Hippocampal formation (tissue), 2 donors: ENCODE measurements around the gene CNTN1.

Experiments used
- DNase-seq, 2 donors: peaks; one replicate each; lab custom pipeline; 2025; lab: John Stamatoyannopoulos, UW

CNTN1 gene

DNA sequence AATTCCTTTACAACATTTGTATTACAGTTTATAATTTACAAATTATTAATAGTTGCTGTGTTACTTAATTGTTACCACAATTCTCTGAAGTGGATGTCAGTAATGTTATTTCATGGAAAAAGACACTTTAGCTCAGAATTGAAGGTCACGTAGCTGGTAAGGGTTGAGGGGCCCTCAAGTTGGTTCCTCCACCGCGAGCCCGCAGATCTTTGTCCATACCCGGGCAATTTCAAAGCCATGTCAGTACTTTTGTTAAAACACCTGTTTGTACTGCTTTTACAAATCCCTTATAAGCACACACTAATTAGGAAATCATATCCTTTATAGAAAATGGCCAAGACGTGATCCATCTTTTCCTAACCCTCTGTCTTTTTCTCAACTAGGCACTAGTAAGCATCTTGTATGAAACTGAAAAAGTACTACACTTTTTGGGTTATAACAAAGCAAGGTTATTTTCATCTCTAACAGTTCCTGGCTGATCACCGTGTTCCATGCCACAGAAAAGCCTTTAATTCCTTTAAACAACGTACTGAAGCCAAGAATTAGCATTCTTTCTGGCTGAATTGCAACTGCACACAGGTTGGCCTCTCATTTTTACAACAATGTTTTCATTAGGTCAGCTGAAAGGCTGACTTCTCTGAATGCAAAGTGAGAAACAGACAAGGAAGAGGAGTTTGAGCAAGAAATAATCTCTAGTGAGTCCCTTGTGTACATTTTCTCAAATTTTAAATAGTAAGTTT is 76.1 kb downstream of the CNTN1 start:
- peak in 1 of 2 donors; percentile 43 for DNase-seq

GRCh38 chr12:40769846-40770245 is 77.6 kb downstream of the CNTN1 start:
- DNase-seq, result no peak

- DNase-seq, result no peak
Measured at GRCh38 chr12:40770781-40771180, 78.5 kb downstream of the CNTN1 start.

DNA sequence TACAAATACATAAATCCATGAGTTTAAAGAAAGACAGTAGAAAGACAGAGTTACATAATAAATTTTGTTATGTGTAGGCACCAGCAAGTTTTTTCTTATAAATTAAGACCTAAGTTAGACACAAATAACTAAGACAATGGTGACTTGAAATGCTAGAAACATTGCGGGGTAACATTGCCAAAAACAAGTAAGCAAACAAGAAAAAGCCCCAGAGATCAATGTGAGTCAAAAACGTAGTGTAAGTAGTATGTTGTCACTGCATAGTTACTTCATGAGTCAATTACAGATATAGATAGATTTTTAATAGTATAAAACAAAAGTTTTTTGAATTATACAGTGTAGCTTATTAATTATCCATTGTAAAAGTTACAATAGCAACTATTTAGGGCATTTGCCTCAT is 83.4 kb downstream of the CNTN1 start:
- DNase-seq, result no peak

GRCh38 chr12:40784102-40784501 is 91.9 kb downstream of the CNTN1 start:
- no peak for DNase-seq

DNA sequence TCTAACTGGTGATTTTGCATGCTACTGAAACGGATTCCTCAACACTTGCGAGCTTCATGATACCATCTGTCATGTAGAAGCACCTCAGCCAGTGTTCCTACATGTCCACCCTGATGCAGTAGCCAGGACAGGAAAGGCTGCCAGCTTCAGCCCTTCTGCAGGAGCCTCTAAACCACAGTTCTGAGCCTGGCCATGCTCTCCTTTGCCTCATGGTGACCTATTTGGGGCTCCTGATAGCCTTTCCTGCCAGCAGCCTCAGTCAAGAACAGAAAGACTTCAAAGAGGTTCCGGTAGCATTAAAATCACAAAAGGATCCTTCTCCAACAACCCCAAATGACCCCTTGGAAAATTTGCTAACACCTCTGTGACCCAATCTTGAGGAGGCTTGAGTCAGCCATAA is 96.0 kb downstream of the CNTN1 start:
- DNase-seq, result no peak

- DNase-seq, result no peak
Measured at GRCh38 chr12:40792792-40793386, 100.7 kb downstream of the CNTN1 start.

DNA sequence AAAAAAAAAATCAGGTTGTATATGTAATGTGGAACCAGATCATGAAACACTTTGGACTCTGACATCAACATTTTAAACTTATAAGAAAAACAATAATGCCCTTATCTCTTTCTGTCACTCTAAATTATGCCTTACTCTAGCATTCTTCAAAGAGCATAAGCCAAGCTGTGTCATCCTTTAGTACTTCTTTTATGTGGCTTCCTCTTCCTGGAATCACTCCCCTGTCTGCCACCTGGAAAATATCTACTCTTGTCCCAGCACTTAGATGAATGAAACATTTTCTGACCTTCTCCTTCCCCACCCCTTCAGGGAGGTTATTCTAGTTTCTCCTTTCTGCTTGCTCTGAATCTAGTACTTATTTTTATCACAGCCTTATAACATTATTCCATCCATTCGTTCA is 101.2 kb downstream of the CNTN1 start:
- DNase-seq, result no peak

- DNase-seq, result peak in 1 of 2 donors; percentile 57
Measured at GRCh38 chr12:40794087-40794486, 101.8 kb downstream of the CNTN1 start.

- DNase-seq, result no peak
Measured at GRCh38 chr12:40801082-40801481, 108.8 kb downstream of the CNTN1 start.

GRCh38 chr12:40801861-40802260 is 109.6 kb downstream of the CNTN1 start:
- no peak for DNase-seq

DNA sequence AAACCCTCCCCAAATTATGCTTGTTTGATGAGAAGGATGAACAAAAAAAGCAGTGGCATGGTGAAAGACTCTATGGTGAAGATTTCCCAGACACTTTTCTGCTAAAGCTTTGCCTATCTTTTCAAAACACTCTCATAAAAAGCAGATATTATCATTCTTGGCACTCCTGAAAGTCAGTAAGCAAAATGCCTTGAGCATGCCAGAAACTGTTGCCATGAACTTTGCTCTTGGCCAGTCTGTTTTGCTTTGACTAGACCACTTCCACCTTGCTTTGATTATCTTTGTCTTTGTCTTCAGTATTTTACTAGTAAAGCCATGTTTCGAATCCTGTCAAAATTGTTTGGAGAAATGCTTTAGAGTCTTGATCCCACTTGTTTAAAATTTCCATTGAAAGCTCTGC is 110.4 kb downstream of the CNTN1 start:
- no peak for DNase-seq

GRCh38 chr12:40819436-40820108 is 127.3 kb downstream of the CNTN1 start:
- peak in 1 of 2 donors; percentile 15 for DNase-seq

DNA sequence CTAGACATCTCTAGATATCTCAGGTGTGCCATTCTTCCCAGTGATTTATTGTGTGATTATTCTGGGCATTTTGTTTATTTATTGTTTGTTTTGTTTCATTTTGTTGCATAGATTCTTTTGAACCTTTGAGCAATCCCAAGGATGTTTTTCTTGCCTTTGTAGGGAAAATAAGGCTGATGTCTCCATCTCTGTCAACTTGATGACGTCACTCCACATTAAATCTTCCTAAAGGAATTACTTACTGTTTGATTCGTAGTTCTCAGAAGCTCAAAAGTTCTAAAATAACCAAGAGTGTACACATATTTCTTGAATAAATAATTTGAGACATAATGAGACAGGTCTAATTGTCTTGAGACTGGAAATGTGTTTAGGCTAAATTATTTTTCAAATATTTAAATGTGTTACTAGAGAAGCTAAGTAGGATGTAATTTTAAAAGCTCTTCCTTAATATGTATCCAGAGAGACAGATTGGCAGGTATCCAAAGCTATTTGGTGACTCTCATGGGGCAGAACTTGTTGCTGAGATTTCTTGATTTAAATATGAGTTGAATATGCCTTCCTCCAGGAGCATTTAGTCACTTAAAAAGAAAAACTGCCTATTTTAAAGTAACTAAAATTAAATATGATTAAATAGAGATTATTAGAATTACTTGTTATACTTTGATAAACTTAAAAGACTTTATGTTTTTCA is 128.7 kb downstream of the CNTN1 start:
- DNase-seq, result no peak

DNA sequence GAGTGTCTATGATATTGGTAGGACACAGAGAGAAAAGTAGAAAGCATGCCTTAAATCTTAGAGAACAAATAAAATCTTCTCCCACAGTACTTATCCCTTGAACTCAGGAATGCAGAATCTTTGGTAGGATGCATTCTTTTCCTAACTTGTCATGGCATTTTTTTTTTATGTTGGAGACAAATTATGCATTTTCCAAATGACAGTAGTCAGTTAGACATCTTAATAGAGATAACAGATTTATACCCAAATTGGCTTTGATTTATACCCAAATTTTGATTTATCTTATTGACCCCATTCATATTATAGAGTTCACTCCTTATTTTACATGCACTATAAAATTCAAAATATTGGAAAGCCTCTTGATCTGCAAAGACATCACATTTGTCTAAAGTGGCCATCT is 132.9 kb downstream of the CNTN1 start:
- no peak for DNase-seq

DNA sequence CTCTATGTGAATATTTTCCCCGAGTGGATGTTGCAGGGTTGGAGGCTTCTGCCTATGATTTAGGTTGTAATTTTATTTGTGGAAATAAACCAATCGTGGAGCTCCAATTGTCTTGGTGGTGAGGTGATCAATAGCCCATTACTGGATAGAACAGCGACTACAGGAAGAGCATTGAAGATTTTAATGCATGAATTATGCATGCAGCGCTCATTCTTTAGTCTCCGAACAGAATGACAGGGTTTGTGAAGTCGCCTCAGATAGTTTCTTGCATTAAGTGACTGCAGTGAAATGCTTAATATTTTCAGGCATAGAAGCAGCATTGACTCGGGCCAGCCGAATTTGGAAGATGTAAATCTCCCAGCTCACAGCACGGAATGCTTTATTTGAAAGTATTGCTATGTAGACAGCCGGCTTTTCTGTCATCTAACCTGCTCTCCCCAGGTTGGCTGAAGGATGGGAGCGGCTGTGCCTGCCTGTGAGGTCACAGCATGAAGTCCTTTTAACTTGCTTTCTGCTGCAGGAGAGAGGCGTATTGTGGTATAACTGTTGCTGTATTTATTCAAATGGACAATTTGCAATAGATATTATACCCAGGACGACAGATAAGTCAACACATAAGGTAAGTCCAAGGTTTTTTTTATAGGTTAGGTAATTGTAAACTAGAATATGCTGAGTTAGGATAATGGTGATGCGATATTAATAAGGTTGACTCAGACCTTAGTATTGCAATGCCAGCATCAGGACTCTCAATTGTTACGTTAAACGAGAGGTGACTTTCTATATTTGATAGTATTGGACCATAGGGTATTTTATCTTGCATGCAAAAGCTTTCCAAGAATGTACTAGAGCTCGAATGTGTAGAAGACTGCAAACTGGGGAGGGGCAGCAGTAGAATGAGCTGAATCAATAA is 135.7 kb downstream of the CNTN1 start:
- no peak for DNase-seq

GRCh38 chr12:40828593-40828990 is 136.4 kb downstream of the CNTN1 start:
- no peak for DNase-seq

GRCh38 chr12:40829738-40830144 is 137.5 kb downstream of the CNTN1 start:
- DNase-seq, result no peak

GRCh38 chr12:40831916-40832315 is 139.7 kb downstream of the CNTN1 start:
- no peak for DNase-seq

GRCh38 chr12:40832668-40833067 is 140.4 kb downstream of the CNTN1 start:
- DNase-seq, result no peak

- no peak for DNase-seq
Measured at GRCh38 chr12:40833818-40834217, 141.6 kb downstream of the CNTN1 start.

- peak in 1 of 2 donors; percentile 23 for DNase-seq
Measured at GRCh38 chr12:40834321-40834720, 142.1 kb downstream of the CNTN1 start.
